GM19043 (cell line): ENCODE measurements around the gene B4GALT2.

Source experiments
- ATAC-seq: cut with Tn5 transposase; IDR thresholded peaks from one replicate; pipeline ENCODE4 v1.9.1; 2021; ENCODE audit warnings: low read depth; ENCODE audit not compliant: unreplicated experiment

B4GALT2 gene

DNA sequence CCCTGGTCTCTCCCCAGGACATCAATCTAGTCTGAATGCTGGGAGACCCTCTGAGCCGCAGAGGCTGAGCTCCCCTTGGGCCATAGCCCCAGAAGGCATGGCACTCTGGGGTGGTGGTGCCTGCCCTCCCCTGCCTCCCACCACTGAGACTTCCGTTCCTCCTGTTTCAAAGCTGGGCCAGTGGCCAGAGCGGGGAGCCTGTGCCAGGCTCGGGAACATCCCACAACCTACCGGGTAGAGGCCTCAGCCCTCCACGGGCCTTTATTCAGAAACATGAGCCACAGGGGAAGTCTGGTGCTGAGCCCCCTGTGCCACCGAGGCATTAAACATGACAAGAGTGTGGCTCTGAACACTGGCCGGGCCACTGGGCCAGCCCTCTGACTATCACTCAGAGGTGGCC, 20.4 kb downstream of the B4GALT2 start:
- no peak for ATAC-seq

DNA sequence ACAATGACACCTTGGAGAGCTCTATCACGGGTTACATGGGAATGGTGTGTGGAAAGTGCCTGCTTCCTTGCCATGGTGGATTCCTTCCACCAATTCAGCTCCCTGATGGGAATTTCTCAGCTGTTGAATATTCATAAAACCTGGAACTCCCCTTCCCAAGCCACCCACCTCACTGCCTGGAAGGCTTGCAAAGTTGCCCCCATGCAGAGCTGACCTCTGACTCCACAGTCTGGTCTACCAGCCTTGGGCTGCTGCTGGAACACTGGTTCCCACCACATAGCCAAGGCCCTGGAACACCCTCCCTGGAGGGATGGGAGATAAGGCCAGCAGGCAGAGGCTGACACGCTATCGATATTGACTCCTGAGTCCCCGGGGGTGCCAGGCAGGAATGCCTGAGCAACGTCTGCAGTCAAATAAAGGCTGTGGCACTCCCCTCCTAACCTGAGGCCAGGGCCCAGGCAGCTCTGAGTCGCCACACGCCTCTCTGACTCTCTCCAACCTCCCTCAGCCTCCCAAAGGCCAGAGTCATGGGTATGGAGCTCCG, 21.2 kb downstream of the B4GALT2 start:
- no peak for ATAC-seq

DNA sequence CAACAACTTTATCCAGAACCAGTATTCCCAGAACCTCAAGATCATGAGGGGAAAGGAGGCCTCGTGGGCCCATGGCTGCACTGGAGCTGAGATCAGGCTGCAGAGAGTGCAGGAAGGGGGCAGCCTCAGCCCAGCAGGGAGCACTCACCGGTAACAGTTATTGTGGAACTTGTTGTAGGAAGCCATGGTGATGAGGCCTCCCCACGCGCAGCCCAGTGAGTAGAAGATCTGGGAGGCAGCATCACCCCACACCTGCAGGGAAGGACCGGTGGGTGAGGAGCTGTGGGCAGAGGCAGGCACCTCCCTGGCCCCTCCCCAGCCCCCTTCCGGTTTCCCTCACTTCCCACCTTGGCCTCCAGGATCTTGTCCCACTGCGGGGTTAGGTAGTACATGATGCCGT, 23.2 kb downstream of the B4GALT2 start:
- no peak for ATAC-seq

DNA sequence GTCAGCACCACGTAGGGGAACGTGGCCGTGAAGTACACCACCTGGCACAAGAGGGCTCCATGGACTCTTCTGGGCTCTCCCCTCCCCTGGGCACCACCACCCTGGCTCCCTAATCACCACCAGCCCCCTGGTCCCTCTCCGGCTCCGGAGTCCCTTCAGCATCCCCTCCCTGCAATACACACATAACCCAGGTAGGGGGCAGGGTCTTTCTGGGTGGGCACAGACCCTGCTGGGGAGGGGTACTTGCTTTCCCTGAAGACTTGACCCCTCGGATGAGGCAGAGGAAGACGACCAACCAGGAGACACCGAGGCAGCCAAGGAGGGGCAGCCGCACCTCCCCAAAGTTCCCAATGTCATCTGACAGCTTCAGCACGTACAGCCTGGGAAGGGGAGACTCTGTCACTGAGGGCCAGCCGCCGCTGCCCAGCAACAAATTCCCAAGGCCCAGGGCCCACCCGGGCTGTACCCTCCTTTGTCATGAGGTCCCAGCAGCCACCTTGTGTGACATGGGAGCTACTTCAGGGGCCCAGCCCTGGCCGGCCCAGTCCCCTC, 23.7 kb downstream of the B4GALT2 start:
- ATAC-seq, result no peak

DNA sequence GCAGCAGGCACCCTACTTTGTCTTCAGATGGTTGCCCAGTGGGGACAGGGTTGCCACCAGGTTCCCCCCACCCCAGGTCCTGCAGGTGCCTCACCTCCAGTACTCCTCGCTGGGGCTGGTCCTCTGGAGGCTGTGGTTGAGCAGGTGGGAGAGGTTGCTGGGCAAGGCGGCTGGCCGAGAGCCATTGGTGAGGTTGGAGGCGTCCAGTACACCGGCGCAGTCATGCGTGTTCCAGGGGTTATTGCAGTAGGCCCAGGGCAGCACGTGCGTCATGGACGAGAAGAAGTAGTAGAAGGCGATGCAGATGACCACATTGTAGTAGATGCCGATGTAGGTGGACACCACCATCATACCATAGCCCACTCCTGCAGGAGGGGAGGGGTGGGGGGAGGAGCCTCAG, 29.2 kb downstream of the B4GALT2 start:
- ATAC-seq, result no peak

DNA sequence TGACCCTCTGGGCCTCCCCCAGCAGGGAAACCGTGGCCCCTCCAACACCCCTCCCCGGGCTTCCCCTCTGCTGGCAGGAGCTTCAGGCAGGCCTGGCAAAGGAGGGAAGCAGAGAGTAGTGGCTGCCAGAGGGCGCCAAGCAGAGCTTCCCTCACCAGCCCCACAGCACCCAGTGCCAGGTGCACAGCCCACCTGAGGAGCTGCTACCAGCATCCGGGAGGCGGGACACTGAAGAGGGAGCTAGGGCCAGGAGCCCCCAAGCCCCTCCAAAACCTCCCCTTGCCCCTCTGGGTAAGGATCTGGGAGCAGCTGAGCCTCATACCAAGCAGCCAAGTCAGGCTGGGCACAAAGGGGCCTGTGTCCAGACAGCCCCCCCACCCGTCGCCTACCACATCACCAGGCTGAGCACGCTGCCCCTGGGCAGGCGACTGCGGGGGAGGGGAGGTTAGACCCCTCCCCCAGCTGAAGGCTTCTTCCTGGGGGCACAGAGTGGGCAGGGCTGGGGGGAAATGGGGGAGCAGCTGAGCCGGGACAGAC, 32.0 kb downstream of the B4GALT2 start:
- ATAC-seq, result no peak

DNA sequence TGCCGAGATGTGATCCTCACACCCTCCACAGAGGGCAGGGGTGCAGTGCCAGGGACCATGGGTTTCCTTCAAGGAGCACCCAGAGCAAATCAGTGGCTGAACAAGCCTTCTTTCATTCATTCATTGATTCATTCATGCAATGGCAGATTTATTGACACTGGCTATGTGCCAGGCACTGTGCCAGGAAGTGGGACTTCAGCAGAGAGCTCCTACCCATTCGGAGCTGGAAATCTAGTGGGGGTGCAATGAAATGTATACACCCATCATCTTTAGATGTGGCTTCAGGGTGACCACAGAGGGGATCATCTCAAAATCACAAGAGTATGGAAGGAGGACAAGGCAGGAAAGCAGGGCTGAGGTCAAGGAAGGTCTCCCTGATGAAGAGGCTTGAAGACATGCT, 33.4 kb downstream of the B4GALT2 start:
- no peak for ATAC-seq

DNA sequence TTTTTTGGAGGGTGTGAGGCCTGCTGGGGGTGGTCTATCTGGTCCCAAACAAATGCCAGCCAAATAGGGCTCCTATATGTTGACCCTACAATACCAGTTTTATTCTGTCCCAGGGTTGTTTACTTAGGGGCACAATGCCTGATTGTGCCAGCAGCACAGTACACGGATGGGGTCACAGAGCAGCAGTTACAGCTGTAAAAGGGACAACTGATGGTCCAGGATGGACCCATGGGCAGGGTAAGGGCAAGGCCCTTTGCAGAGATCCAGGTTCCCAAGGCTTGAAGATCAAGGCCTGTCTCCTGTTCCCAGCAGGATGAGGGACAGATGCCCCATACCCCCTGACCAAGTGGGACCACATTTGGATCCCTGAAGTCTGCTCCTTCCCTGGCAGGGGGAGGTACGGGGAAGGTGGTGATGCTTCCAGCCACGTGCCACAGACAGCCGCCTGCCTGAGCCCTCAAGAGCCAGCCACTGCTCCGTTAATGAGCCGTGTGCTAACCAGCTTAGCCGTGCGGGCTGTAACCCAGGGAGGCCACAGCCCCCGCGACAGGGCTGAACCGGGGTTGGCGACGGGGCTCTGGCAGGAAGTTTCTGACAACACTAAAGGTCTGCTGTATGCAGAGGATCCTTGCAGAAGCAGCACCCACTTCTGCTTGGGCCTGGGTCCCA, 34.1 kb downstream of the B4GALT2 start:
- ATAC-seq, result no peak

DNA sequence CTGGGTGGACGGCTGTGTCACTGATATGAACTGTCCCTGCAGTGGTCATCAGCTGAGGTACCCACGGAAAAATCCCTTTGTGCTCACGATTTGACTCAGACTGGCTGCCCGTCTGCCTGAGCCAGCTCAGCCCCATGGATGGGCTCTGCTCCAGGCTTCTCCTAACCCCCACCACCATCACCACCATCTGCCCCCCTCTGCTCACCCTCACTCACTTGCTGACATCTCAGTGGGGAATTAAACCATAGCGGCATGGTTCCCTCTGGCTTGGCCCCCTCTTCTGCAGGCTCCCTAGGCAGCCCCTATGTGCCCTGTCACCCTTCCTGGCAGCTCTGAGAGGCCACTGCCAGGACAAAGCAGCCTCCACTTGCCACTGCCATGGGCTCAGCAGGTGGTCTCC, 34.9 kb downstream of the B4GALT2 start:
- ATAC-seq, result no peak

DNA sequence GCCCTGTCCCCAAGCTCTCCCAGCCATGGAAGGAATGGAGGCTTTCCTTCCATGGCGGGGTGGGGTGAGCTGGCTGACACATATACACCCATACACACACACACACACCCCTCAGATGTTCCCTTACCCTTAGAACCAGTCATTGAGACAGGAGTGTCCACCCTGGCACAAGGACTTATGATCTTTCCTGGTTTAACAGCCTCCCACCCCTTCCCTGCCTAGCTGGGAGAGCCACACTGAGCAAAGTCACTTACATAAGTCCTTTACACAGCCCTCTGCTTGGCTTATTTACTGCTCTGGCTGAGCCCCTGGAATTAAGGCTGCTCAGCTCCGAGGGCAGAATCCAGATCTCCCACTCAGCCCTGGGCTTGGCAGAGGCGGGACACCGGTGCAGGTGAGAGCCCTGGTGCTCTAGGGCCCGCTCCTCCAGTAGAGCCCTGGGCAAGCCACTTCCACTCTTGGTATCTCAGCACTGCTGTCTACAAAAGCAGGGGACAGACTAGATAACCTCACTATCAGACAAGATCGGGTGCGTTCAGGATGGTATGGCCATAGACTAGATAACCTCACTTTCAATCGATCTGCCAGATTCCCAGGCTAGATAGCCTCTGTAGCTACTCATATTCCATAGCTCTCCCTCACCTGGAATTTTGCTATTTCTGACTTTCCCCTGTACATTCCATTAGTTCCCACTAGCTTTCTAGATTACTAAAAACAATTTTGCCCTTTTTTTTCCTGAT, 35.5 kb downstream of the B4GALT2 start:
- ATAC-seq, result no peak

DNA sequence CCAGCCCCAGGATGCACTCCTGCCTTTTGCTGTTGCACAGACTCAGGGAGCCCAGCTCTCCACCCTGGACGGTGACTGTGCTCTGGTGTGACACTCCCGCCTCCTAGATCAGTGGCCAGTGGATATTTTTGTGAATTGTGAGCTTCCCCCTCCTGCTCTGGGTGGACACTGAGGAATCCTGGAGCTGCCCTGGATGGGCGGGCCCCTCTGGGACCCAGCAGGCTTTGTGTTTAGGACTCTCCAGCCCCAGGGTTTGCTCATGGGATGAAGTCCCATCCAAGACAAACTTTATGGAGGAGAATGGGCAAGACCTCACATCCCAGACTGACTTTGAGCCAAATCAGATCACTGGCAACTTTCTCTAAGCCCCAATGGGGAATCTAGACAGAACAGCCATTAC, 36.2 kb downstream of the B4GALT2 start:
- ATAC-seq, result no peak

DNA sequence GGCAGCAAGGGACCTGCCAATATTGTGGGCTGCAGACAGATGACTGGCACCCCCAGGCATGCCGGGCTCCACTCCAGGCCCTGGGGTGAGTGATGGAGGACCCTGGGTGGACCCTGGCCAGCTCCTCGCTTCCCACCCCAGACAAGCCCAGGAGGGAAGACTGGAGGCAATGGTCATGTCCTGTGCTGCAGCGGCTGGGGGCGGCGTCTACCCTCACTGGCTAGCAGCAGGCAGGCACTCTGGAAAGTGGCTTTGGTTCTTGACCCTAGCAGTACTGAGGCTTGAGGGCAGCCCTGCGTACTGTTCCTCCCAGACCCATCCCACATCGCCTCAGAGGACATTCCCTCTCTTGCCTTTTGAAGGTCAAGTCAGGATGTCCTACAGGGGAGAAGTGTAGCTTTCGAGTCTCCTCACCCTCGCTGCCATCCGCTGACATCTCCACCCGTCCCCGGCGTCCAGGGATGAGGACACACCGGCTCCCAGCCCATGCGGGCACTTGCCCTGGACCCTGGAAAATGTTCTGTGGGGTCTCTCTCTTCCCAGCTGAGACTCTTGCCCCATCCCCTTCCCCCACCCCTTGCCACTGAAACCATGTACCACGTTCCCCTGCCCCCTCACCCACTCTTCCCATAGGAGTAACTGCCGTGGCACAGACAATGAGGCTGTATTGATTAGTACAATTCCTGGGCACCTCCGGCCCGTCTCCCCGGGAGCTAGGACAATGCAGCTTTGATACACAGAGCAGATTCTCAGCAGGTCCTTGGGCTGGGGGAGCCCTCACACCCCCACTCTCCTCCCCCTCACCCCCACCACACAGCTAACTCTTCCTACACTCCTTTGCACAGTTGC, 37.3 kb downstream of the B4GALT2 start:
- no peak for ATAC-seq

DNA sequence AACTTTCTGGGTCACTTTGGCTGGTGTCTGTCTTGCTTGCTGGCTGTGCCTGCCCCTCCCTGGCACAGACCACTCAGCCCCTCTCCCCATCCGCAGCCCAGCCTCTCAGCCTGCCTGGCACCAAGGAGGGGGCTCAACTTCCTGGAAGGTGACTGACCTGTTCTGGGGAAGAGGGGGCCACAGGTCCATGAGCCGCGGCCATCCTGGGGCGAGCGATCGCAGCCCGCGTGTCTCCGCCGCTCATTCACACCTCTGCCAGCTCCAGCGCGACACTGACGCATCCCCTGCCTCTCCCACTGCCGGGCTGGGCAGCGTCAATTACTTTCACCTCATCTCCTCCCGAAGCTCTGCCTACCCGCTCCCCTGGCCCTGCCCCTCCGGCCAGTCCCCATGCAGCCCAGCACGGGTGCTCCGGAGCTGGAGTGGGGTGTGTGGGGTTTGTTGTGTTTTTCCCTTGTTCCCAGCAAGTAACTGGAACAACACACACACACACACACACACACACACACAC, 37.9 kb downstream of the B4GALT2 start:
- ATAC-seq, result no peak

DNA sequence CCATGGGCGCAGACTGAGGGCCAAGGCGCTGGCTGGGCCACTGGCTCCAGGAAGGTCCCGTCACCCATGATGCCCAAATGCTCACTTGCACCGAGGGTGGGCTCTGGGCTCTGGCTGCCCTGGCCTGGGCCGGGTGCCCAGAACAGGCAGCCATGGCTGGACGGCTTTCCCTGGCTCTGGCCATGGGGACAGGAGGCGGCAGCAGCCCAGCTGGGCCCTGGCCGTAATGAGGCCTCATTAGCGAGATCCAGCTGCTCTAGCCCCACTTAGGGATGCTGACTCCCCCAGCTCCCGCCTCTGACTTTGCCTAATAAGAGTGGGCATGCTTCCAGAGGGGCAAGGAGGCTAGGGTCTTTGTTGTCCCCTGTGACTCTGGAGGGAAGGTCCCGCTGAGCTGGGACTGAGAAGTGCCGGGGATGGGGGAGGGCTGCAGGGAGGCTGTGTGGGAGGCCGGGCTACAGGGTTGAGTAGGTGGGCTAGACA, 40.5 kb downstream of the B4GALT2 start:
- ATAC-seq, result no peak

DNA sequence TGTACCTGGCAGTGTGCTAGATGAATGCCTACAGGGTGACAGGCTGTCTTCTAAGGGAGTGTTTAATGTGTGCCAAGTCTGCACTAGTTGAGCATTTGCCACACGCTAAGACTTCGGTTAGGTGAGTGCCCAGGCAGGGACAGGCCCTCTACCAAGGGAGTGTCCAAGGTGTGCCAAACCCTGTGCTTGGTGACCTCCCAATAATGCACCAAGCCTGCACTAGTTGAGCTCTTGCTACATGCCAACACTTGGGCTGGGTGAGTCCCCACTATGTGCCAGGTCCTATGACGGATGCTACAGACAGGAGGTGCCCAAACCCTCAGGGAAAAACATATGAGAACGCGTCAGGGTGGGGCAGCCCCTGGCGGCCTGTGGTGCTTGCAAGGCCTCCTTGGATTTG, 41.5 kb downstream of the B4GALT2 start:
- ATAC-seq, result no peak

DNA sequence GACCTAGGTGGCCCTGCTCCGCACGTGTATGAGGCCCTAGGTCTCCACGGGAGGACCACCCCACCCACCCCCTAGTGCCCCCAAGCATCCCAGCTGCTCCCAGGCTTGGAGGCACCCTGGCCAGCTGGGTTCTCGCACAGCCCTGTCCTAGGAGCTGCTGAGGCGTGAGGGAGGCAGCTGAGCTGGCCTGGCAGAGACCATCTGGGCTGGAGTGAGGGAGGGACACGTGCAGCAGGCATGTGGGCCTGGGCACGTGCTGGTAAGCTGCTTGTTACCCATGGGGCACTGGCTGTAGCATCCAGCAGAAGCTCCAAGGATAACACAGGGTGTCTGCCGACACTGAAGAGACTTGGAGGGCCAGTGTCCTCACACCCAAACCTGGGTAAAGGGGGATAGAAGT, 42.1 kb downstream of the B4GALT2 start:
- no peak for ATAC-seq

DNA sequence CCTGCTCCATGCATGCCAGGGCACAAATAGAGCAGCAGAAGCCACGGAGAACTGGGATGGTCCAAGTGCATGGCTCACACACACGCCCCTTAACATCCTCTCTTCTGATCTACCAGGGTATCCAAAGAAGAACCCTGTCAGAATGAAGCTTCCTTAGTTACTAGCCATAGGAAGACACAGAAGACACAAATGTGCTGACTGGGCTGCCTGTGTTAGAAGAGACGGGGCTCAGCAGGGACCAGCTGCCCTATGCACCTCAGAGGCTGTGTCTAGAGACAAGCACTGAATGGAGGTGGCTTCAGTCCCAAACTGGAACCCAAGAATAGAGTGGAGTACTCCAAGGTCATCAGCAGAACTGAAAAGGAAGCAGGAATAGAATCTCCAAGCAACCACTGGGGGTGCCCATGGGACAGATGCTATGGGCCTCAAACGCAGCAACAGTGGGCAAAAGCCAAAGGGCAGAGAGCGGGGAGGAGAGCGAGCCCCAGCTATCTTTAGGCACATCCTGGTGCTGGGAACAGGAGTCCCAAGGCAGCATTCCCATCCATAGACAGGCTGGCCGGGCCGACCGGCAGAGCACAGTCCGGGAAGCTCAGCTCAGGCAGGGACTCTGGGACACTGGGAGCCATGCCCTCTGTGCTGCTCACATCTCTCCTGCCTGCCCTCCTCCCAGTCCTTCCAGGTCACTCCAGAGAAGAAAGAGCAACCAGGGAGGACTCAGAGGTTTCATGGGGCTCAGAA, 42.7 kb downstream of the B4GALT2 start:
- no peak for ATAC-seq

DNA sequence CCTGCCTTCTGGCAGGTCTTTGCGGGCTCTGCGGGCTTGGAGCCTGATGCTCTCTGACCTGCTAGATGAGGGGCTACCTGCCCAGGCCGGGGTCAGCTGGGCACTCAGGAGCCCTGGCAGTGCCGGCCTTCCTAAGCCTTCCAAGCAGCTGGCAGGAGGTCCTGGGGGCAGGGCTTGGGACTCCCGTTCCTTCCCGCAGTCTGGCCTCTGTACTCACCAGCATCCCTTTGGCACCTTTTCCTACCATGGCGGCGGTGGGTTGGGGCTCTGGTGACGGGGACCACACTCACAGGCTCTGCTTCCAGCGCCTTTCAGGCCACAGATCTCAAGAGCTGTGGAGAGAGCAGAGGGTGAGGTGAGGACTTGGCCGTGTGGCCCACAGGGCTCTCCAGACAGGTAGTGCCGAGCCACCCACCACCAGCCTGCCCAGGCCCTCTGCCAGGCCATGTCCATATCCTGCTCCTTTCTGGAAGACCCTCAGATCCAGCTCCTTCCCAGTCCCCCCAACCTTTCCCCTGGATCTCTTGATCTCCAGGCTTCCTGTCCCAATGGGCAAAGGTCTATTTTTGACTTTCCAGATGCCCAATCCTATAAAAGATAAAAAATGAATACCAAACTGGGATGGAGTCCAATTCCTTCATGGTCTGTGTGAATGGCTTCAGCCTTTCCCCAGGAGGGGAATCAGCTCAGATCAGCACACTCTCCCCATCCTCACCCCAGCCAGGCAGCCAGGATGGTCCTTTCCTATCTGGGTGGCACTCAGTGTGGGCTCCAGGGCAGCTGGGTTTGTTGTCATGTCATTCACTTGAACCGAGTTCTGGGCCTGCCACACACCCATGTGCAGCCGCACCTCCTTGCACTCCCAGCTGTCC, 45.3 kb downstream of the B4GALT2 start:
- ATAC-seq, result no peak
